GM12872 (cell line): ENCODE measurements around the gene ABLIM2.
A peak's percentile ranks its signal among the peaks of the same experiment; 100 is the strongest.

Experiments used
- TF ChIP-seq, protein P1 (sequence below): IDR thresholded peaks from 3 replicates; pipeline ENCODE4 v1.5.1; 2011; ENCODE audit warnings: low read depth, mild to moderate bottlenecking, low read length, moderate library complexity; ENCODE audit not compliant: insufficient read depth

ABLIM2 gene

DNA sequence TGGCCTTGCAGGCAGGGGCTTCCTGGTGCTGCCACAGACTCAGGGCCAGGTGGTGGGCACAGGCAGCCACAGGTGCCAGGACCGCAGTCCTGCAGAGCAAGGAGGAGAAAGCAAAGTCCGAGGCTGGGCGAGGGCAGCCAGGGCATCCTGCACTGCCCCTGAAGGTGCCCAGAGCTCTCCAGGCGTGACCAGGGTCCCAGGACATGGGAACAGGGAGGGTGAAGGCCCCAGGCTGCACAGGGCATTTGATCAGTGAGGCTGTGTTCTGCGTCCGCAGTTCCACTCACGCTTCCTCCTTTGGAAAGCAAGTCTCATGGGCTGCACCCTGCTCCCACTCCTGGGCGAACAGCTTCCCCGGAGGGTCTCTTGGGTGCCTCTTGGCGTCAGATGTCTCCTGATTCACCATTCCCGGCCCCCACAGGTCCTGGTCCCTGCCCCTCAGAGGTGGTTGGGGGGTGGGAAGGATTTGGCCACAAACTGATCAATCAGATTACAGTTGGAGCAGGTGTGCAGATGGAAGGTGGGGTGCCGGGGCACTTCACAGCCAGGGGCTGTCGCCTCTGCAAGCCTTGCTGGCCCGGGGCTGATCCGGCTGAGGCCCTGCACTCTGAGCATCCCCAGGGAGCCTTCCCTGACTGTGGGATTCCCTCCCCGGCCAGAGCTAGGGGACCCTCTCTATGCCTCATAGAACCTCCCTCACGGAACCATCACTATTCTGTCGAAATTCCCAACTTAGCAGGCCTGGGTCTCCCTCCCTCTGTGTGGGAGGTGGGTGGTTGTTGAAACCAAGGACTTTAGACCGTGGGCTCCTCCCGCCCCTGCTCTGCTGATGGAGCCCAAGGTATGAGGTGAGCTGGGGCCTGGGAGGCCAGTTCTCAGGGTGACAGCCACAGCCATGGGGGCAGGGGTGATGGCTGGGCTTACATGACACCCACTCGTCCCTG, 43.8 kb upstream of the ABLIM2 start:
- TF ChIP-seq, protein P1, sequence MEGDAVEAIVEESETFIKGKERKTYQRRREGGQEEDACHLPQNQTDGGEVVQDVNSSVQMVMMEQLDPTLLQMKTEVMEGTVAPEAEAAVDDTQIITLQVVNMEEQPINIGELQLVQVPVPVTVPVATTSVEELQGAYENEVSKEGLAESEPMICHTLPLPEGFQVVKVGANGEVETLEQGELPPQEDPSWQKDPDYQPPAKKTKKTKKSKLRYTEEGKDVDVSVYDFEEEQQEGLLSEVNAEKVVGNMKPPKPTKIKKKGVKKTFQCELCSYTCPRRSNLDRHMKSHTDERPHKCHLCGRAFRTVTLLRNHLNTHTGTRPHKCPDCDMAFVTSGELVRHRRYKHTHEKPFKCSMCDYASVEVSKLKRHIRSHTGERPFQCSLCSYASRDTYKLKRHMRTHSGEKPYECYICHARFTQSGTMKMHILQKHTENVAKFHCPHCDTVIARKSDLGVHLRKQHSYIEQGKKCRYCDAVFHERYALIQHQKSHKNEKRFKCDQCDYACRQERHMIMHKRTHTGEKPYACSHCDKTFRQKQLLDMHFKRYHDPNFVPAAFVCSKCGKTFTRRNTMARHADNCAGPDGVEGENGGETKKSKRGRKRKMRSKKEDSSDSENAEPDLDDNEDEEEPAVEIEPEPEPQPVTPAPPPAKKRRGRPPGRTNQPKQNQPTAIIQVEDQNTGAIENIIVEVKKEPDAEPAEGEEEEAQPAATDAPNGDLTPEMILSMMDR, result no peak

DNA sequence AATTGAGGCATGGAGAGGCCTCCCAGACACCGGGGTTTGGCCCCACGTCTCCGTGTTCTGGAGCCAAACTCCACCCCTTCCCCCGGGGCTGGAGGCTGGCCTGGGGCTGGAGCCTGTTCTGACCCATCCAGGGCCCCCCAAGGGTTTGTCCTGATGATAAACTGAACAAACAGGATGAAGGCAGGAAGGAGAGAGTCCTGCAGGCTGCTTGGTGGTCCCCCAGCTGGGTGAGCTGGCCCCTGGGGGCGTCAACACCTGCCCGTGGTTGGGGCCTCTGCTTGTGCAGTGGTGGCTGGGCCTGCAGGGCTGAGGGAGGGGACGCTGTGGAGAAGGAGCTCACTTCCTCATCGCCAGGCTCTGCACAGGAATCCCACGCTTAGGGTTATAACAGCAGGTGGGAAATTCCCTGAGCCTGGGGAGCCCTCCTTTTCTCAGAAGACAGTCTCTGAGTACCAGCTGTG, 42.7 kb upstream of the ABLIM2 start:
- TF ChIP-seq, protein P1, result no peak

DNA sequence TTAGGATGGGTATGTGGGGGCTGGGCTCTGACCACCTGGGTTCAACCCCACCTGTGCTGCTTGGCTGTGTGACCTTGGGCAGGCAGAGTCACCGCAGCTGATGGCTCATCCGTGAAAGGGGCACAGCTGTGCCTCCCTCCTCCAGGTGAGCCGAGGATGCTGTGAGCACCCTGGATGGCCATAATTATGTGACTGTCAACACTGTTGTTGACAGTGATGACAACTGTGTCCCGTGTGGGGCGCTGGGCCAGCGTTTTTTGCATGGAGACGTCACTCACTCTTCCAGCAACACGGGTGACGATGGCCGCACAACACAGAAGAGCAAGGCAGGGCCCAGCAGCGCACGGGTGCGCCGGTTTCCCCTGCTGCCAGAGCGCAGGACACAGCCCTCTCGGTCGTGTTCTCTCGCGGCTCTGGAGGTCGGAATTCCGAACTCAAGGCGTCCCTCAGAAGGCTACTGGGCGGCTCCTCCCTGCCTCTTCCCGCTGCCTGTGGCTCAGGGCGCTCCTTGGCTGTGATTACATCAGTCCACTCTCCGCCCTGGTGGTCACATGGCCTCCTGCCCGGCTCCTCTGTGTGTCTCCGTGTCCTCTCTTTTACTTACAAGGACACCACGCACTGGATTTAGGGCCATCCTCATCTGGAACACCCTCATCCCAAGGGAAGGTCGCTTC, 41.8 kb upstream of the ABLIM2 start:
- TF ChIP-seq, protein P1, result 0 out of 3 replicates have a peak, but pooled peaks have one; percentile 20

DNA sequence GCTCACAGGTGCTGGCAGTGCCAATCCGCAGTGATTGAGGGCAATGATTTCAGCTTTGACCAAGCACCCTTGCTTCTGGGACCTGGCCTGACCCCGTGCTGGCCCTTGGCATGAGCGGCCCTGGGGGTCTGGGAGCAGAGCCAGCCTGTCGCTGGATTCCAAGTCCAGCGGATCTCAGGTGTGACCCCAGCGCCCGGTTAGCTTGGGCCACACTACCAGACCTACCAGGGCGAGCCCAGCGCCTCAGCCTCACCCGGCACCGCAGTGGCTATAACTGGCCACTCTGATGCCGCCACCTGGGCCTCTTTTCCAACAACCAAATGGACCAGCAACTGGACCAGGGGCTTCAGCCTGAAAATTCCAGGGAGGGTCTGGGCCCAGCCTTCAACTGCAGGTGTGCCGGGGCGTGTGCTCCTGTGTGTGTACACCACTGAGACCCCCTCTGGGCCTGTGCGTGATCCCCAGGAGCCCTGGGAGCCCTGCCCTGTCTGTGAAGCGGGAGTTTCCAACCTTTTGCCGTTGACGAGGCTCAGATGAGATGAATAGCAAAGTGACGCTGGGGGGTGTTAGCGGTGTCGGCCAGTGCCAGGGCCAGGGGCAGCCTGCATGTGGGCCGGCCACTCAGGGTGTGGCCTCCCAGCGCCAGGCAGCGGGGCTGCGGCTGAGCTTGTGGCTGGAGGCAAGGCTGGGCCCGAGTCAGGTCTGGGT, 41.1 kb upstream of the ABLIM2 start:
- TF ChIP-seq, protein P1, result no peak

DNA sequence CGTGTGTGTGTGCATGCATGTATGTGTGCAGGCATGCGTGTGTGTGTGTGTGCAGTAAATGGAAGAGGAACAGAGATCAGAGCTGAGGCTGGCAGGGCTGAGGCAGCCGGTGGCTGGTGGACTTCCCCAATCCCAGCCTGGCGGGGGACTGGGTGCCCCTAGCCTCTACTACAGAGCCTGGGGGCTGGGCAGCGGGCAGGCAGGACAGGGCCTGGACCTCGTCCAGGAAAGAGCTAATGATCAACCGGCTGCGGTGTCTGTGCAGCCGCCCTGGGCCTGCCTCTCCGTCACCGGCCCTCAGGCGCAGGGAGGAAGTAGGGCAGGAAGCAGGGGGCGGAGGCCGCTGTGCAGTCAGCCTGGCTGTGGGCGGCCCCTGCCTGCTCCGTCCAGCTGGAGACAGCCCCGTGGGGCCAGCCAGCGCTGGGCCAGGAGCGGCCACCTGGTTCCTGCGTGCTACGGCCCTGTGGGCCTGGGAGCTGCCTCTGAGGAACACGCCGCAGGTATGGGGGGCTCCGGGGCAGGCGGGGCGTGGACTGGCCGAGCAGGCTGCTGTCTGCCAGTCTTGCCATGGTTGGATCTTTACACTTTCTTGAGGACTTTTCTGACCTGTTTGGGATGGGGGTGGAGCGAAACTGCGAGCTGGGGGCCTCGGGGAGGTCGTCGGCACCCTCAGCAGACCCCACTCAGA, 40.4 kb upstream of the ABLIM2 start, which contains the start of gene SH3TC1:
Gene SH3TC1, plus strand, starts transcription at position 385 of the 688 bp plus-strand sequence. CDS start 5,905 bp downstream, outside the sequence.
- TF ChIP-seq, protein P1, result no peak

DNA sequence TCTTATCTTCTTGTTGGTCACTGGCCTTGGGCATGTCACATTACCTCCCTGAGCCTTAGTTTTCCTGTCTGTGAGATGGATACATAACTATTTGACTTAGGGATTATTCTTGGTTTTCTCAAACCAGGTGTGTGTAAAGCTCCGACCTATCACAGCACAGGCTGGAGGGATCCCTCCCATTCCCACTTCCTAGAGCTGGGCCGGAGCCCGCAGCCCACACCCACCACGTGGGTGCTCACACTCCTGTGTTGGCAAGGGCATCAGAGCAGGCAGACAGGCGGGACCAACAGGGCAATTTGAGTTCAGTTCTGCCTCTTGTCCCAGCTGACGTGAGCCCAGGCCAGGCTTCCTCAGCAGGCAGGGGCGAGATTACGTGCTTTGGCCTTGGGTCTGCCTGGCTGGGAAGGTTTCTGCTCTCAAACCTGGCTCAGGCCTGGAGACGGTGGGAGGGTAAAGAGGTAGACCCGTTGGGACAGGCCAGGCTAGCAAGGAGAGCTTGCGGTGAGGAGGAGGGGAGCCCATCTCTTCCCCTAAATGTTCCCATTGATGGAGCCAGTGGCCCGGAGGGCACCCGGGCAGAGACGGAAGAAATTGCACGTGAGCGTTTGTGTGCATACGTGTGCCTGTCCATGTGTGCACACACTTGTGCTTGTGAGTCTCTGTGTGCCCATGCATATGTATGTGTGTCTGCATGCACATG, 39.7 kb upstream of the ABLIM2 start:
- TF ChIP-seq, protein P1, result no peak
